C4-2B (cell line): ENCODE measurements around the gene CCDC194.

Experiments used
- ZFX ChIP-seq: fragments of 450-650 bp; IDR thresholded peaks from 2 replicates; pipeline ENCODE4 v1.6.1; 2017
- TF ChIP-seq, protein P1 (sequence below): fragments of 450-650 bp; conservative IDR thresholded peaks from 2 replicates; pipeline ENCODE4 v1.5.1; 2017; ENCODE audit warnings: mild to moderate bottlenecking

- TF ChIP-seq, protein P1, sequence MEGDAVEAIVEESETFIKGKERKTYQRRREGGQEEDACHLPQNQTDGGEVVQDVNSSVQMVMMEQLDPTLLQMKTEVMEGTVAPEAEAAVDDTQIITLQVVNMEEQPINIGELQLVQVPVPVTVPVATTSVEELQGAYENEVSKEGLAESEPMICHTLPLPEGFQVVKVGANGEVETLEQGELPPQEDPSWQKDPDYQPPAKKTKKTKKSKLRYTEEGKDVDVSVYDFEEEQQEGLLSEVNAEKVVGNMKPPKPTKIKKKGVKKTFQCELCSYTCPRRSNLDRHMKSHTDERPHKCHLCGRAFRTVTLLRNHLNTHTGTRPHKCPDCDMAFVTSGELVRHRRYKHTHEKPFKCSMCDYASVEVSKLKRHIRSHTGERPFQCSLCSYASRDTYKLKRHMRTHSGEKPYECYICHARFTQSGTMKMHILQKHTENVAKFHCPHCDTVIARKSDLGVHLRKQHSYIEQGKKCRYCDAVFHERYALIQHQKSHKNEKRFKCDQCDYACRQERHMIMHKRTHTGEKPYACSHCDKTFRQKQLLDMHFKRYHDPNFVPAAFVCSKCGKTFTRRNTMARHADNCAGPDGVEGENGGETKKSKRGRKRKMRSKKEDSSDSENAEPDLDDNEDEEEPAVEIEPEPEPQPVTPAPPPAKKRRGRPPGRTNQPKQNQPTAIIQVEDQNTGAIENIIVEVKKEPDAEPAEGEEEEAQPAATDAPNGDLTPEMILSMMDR, result no peak
- no peak for TF ChIP-seq ZFX
Measured at GRCh38 chr19:17436874-17437267, 42.9 kb upstream of the CCDC194 start.
